ENCODE results near the gene CCDC144A. TPM values are rescaled to one million over a fixed set of nuclear protein-coding genes. Genes with fewer than 3 reads are reported as not detected.
"Not testable (repeated sequence)": the region's sequence is repeated elsewhere in the genome, so short reads cannot be mapped to it uniquely, and the experiment has no call there.

The CCDC144A gene
- 0.10 TPM in 1 of 2 replicates, not detected in the other for total RNA-seq (2014; rRNA removed; shearing (Covaris generic))
- 0.15 TPM in 1 of 2 replicates, not detected in the other for polyA plus RNA-seq (2015; cell fraction: cytosol; rRNA removed)
- polyA plus RNA-seq (2015; cell fraction: nucleus; rRNA removed) = 0.10 and 0.16 TPM in 2 replicates

DNA sequence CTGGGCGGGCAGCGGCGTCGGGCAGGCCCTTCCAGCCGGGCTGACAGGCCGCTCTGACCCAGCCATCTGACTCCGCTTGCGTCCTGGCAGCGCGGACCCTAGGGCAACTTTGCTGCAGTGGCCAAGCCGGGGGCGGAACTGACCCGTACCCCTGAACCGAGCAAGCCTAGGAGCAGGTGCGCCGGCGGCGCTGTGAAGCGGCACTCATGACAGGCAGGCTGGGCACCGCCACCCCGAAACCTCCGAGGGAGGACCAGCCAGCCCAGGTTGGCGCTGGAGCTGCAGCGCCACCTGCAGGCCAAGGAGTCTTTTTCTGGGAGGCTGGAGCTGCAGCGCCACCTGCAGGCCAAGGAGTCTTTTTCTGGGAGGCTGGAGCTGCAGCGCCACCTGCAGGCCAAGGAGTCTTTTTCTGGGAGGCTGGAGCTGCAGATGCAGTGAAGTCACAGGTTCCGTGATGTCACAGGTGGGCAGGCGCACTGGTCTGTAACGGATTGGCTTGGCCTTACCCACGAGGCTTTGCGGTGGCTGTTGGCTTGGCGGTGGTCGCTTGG is at the start of gene CCDC144A:
CCDC144A (plus strand) TSS at position 511 of the 551 bp plus-strand sequence. CDS start 160 bp downstream, outside the sequence.
- not testable (repeated sequence) for DNase-seq (ENCODE audit: low read depth)

DNA sequence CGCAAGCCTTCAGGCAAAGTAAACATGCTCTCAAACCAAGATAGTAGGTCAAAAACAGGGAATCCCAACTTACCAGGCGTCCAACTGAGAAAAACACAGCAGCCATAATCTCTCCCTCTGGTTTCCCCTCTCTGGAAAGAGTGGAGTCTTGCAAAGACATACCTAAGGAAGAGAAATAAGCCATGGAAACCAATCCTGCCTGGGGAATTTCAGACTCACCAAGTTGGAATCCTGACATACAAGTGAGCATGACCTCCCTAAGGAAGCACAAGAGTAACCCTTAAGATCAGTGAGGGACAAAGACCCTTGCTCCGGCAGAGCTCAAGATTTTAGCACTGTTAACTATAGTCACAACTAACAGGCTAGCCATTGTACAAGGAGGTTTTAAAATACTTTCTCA is 40.5 kb upstream of the CCDC144A start:
- DNase-seq (ENCODE audit: low read depth) = no peak

- no peak for DNase-seq (ENCODE audit: low read depth)
These were observed 37.8 kb upstream of the CCDC144A start for GRCh38 chr17:16652252-16652651.

DNA sequence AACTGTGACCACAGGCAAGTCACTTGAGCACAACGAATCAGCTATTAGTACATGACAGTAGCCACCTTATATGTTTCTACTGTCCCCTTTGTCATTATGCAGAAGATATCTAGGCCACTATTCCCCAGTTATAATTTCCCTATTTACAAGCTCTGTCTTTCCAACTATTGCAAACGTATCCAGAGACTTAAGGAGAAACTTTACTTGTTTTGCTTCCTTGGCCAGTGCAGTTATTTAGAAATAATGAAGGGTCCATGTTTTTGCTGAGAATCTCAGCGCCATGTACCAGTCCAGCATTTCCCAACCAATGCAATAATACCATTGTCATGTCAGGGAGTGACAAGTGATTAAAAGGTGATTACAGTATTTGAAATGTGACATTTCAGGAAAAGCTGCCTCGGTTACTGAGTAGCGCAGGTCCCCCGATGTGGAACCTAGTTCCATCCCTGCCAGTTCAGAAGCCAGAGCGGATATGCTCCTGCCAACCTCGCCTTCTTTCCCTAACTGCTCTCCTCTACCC is 37.1 kb upstream of the CCDC144A start:
- no peak for DNase-seq (ENCODE audit: low read depth)

DNA sequence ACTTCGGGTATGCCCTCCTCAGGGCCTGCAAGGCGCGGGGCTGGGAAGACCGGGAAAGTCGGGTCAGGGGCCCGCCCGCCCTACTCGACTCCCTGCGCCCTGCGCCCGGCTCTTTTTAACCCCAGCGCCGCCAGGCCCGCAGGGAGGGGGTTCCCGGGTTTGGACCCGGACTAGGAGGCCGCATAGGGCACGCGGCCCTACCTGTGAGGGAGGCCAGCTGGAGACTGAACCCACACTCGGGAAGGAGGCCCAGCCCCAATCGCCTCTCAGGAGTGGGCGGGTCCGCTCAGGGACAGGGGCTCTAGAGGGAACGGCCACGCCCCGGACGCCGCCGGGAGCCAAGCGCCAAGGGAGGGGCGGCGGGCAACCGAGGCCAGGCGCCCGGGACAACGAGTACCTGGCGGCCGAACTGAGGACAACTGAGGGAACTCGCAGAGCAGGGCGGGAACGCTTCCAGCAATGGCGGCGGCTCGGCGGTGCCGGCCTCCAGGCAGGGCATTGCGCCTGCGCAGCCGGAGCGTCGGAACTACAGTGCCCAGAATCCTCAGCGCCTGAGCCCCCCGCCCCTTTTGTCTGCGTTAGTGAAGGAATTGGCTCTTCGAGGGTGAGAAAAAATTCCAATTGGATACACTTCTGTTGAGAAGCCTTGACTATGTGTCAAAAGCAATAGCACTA is 36.5 kb upstream of the CCDC144A start, which contains the start of gene ZNF624:
ZNF624 (minus strand) TSS at position 484 of the 675 bp plus-strand sequence.
- DNase-seq (ENCODE audit: low read depth) = peak; percentile 89

GRCh38 chr17:16661217-16661616 is 28.8 kb upstream of the CCDC144A start:
- no peak for DNase-seq (ENCODE audit: low read depth)

- no peak for DNase-seq (ENCODE audit: low read depth)
These were observed 27.1 kb upstream of the CCDC144A start for GRCh38 chr17:16662936-16663335.

DNA sequence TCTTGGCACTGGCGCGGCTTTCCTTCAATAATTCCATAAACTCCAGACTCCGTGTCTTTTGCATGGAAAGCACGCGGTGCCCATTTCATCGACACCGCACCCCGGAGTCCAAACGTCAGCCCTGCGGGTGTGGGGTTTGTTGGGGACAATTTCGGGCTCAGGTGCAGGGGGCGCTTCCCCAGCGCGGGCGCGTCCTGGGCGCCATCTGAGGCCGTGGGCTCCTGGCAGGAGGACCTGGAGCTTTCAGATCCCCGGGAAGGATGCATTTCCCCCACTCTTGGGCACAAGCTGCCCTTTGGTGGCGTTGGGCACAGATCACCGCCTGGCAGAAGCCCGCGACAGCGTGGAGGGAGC is 23.5 kb upstream of the CCDC144A start:
- not testable (repeated sequence) for DNase-seq (ENCODE audit: low read depth)

GRCh38 chr17:16666907-16667636 is 23.0 kb upstream of the CCDC144A start:
- not testable (repeated sequence) for DNase-seq (ENCODE audit: low read depth)

- DNase-seq (ENCODE audit: low read depth) = no peak
These were observed 13.3 kb upstream of the CCDC144A start for GRCh38 chr17:16676676-16677268.

DNA sequence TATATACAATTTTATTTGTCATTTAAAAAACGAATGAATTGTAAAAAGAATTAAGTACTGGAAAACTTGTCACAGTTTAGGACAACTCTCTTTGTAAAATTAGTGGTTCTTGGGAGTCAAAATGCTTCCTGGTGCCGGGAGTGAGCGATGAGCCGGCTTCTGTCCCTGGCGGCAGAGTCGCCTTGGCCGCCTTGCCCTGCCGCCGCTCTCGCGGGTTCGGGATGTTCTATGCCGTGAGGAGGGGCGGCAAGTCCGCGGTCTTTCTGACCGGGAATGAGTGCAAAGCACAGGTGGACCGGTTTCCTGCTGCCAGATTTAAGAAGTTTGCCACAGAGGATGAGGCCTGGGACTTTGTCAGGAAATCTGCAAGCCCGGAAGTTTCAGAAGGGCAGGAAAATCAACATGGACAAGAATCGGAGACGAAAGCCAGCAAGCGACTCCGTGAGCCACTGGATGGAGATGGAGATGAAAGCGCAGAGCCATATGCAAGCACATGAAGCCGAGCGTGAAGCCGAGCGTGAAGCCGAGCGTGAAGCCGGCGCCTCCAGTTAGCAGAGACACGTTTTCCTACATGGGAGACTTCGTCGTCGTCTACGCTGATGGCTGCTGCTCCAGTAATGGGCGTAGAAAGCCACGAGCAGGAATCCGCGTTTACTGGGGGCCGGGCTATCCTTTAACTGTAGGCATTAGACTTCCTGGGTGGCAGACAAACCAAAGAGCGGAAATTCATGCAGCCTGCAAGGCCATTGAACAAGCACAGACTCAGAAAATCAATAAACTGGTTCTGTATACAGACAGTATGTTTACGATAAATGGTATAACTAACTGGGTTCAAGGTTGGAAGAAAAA is 6.5 kb upstream of the CCDC144A start:
- DNase-seq (ENCODE audit: low read depth) = not testable (repeated sequence)

GRCh38 chr17:16686019-16686418 is 4.0 kb upstream of the CCDC144A start:
- DNase-seq (ENCODE audit: low read depth) = not testable (repeated sequence)

- not testable (repeated sequence) for DNase-seq (ENCODE audit: low read depth)
These were observed 2.9 kb upstream of the CCDC144A start for GRCh38 chr17:16687151-16687550.

- not testable (repeated sequence) for DNase-seq (ENCODE audit: low read depth)
These were observed 406 bp downstream of the CCDC144A start for GRCh38 chr17:16690447-16690846.

GRCh38 chr17:16697603-16698002 is 7.6 kb downstream of the CCDC144A start:
- not testable (repeated sequence) for DNase-seq (ENCODE audit: low read depth)

DNA sequence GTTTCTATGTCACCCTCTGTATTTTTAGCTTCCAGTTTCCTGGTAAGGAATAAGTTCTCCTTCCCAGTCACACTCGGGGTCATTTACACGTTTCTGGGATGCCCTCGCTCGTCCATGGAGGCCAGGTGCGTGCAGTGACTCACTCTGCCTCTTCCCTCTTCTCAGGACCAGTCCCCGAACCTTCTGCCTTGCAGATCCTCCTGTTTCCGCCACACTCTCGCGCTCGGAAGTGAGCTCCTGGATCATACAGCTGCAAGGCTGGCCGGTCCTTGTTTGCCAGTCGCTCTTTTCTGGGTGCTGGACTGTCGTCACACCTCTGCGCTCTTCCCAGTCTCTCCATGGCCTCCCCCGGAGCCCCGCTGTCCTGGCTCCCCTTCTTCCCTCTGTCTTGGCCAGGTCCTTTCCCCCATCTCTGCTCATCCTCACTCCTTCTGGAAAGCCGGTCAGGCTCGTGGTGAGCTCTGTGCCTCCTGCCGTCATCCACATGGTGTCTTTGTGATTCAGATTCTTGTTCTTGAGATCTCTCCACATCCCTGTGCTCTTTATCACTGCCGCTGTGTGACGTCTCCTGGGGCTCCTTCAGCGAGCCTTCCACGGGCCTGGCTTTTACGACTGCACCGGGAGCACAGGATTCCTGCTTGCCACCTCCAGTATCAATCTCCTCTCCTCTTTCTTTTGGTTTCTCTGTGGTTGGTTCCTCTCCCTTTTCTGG is 55.6 kb downstream of the CCDC144A start:
- DNase-seq (ENCODE audit: low read depth) = peak; percentile 0

GRCh38 chr17:16746571-16746970 is 56.5 kb downstream of the CCDC144A start:
- not testable (repeated sequence) for DNase-seq (ENCODE audit: low read depth)

DNA sequence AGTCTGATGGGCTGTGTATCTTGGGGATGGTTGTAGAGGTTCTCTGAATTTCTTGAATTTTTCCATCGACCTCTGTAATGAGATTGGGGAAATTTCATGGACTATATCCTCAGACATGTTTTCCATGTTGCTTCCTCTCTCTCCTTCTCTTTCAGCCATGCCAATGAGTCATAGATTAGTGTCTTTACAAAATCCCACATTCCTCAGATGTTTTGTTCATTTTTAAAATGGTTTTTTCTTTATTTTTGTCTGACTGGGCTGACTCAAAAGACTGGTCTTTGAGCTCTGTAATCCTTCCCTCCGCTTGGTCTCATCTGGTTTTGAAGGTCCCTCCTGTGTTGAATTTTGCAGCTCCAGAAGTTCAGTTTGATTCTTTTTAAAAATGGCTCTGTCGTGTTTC is 60.5 kb downstream of the CCDC144A start:
- DNase-seq (ENCODE audit: low read depth) = not testable (repeated sequence)

DNA sequence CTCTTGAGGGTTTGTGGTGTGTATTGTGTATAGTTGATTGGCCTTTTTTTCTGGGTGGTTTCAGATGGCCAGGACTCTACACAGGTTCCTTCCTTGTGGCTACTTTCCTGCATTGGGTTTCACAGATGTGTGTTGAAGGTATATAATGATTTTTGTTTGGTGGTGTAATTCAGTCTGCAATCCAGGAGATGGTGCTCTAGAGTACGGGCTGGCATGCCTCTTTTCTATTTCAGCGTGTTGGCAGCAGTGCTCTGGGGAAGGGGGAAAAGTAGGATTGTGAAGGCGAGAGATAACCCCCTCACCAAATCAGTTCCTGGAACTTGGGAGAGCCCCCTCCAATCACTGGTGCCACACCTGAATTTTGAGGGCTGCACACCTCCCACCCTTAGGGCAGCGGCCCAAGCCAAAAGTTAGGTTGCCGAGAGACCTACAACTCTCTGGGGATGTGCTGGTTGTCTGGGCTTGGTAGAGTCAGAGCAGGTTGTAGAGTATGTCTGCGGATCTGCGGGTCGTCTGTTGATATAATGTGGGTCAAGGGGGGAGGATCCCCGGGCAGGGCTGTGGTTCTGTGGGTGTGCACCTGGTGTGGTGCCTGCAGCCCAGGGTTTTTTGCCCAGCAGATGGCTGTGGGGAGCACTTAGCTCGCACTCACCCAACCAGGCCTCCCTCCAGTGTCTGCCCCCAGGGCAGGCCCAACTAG is 61.3 kb downstream of the CCDC144A start:
- DNase-seq (ENCODE audit: low read depth) = peak; percentile 18

Measured in HT1080 (cell line).